HepG2 (cell line): ENCODE measurements around the gene TNS4. TPM values are rescaled to one million over a fixed set of nuclear protein-coding genes. Genes with fewer than 3 reads are reported as not detected.

ENCODE experiments used
- AGO2 ChIP-seq: fragments of 200-400 bp; formaldehyde crosslinking; optimal IDR thresholded peaks from 2 replicates; pipeline ENCODE3; 2017; ENCODE audit warnings: mild to moderate bottlenecking, low read depth, low read length, moderate library complexity
- ARID2 ChIP-seq: sonication (generic); formaldehyde crosslinking; IDR thresholded peaks from 2 replicates; pipeline ENCODE4 v1.8.1; 2022; ENCODE audit warnings: mild to moderate bottlenecking, missing genetic modification reagents, borderline replicate concordance
- BRD4 ChIP-seq: sonication (generic); formaldehyde crosslinking; IDR thresholded peaks from 2 replicates; pipeline ENCODE4 v1.4.0; 2020; ENCODE audit warnings: missing genetic modification reagents
- E2F5 ChIP-seq: sonication (generic); formaldehyde crosslinking; conservative IDR thresholded peaks from 2 replicates; pipeline ENCODE4 v1.4.0; 2020; ENCODE audit warnings: missing genetic modification reagents
- FOSL2 ChIP-seq: sonication (generic); formaldehyde crosslinking; IDR thresholded peaks from 2 replicates; pipeline ENCODE4 v1.4.0; 2020; ENCODE audit warnings: missing genetic modification reagents
- GATAD2A ChIP-seq: IDR thresholded peaks from 2 replicates; pipeline ENCODE4 v1.6.1; 2016
- GTF2F1 ChIP-seq: fragments of 150-350 bp; IDR thresholded peaks from 2 replicates; pipeline ENCODE4 v1.6.1; 2014; ENCODE audit warnings: low read length
- HNF1A ChIP-seq, 2 experiments: sonication (generic) in 1 of 2; formaldehyde crosslinking in 1 of 2; IDR thresholded peaks; 2 replicates each; pipeline versions ENCODE4 v1.4.0 to v1.6.1; 2016 to 2020; ENCODE audit warnings: borderline replicate concordance in 1 of 2, low read depth in 1 of 2, mild to moderate bottlenecking in 1 of 2, missing genetic modification reagents in 1 of 2
- IKZF5 ChIP-seq: IDR thresholded peaks from 2 replicates; pipeline ENCODE4 v1.6.1; 2018; ENCODE audit warnings: missing genetic modification reagents, mild to moderate bottlenecking, missing compliant biosample characterization
- KDM1A ChIP-seq: IDR thresholded peaks from 2 replicates; pipeline ENCODE4 v1.6.1; 2016; ENCODE audit warnings: missing compliant biosample characterization
- MLX ChIP-seq: IDR thresholded peaks from 2 replicates; pipeline ENCODE4 v1.6.1; 2016
- PAX8 ChIP-seq: sonication (generic); formaldehyde crosslinking; IDR thresholded peaks from 2 replicates; pipeline ENCODE4 v1.8.0; 2022; ENCODE audit warnings: mild to moderate bottlenecking, missing genetic modification reagents, borderline replicate concordance
- RAD21 ChIP-seq: fragments of 450-650 bp; formaldehyde crosslinking; IDR thresholded peaks from 2 replicates; pipeline ENCODE4 v1.5.0; 2020; ENCODE audit warnings: mild to moderate bottlenecking
- SMC3 ChIP-seq: IDR thresholded peaks from 2 replicates; pipeline ENCODE4 v1.6.1; 2011; ENCODE audit warnings: low read length, improper control_type of control experiment
- SOX6 ChIP-seq, 2 experiments: fragments of 450-650 bp in 1 of 2; sonication (generic) in 1 of 2; formaldehyde crosslinking in 1 of 2; IDR thresholded peaks; 2 replicates each; pipeline versions ENCODE4 v1.4.0 to v1.6.1; 2017 to 2020; ENCODE audit warnings: antibody characterized with exemption in 1 of 2, mild to moderate bottlenecking in 1 of 2, missing genetic modification reagents in 1 of 2
- SP4 ChIP-seq: sonication (generic); formaldehyde crosslinking; IDR thresholded peaks from 2 replicates; pipeline ENCODE4 v1.8.1; 2023; ENCODE audit warnings: mild to moderate bottlenecking, missing genetic modification reagents
- SP5 ChIP-seq: IDR thresholded peaks from 2 replicates; pipeline ENCODE4 v1.6.1; 2016; ENCODE audit warnings: low read depth, borderline replicate concordance
- TAF15 ChIP-seq: fragments of 200-400 bp; formaldehyde crosslinking; IDR thresholded peaks from one replicate; pipeline ENCODE4 v1.6.1; 2018; ENCODE audit warnings: mild to moderate bottlenecking, low read depth, low read length; ENCODE audit not compliant: poor library complexity, severe bottlenecking
- TCF7 ChIP-seq: sonication (generic); IDR thresholded peaks from 2 replicates; pipeline ENCODE4 v1.6.1; 2016; ENCODE audit warnings: antibody characterized with exemption, low read depth
- TOE1 ChIP-seq: sonication (generic); formaldehyde crosslinking; IDR thresholded peaks from 2 replicates; pipeline ENCODE4 v1.4.0; 2020; ENCODE audit warnings: mild to moderate bottlenecking, missing genetic modification reagents
- ZNF124 ChIP-seq: sonication (generic); formaldehyde crosslinking; IDR thresholded peaks from 2 replicates; pipeline ENCODE4 v1.4.0; 2020; ENCODE audit warnings: missing genetic modification reagents
- ZNF160 ChIP-seq: sonication (generic); formaldehyde crosslinking; IDR thresholded peaks from 2 replicates; pipeline ENCODE4 v1.8.0; 2022; ENCODE audit warnings: mild to moderate bottlenecking, inconsistent platforms, missing genetic modification reagents
- ZNF296 ChIP-seq: sonication (generic); formaldehyde crosslinking; conservative IDR thresholded peaks from 2 replicates; pipeline ENCODE4 v1.5.0; 2020; ENCODE audit warnings: mild to moderate bottlenecking, missing genetic modification reagents
- ZNF329 ChIP-seq: sonication (generic); formaldehyde crosslinking; IDR thresholded peaks from 2 replicates; pipeline ENCODE4 v1.9.0; 2021; ENCODE audit warnings: low read depth, mild to moderate bottlenecking, missing genetic modification reagents
- ZNF749 ChIP-seq: sonication (generic); formaldehyde crosslinking; IDR thresholded peaks from 2 replicates; pipeline ENCODE4 v1.8.0; 2022; ENCODE audit warnings: mild to moderate bottlenecking, missing genetic modification reagents, moderate library complexity, borderline replicate concordance
- ZNF790 ChIP-seq: sonication (generic); formaldehyde crosslinking; IDR thresholded peaks from 2 replicates; pipeline ENCODE4 v1.8.0; 2022; ENCODE audit warnings: missing genetic modification reagents, mild to moderate bottlenecking, borderline replicate concordance
- polyA plus RNA-seq, 8 experiments: library from polyadenylated mRNA; depleted of rRNA in 3 of 8; stranded (reverse) in 7 of 8; unstranded in 1 of 8; fragments of >200 nt; fragmentation: Illumina TruSeq in 4 of 8; extraction: Trizol in 4 of 8; gene quantifications; 2 replicates each; pipeline versions ENCODE4 v1.2.1 to v1.2.3, GENCODE V29; 2011 to 2016; ENCODE audit warnings: low read depth in 4 of 8, missing spikeins in 1 of 8, mixed read lengths in 1 of 8; ENCODE audit not compliant: insufficient read depth in 1 of 8
- total RNA-seq, 5 experiments: library from RNA; depleted of rRNA; stranded (reverse); fragments of >200 nt; fragmentation: Illumina TruSeq; extraction: Trizol; gene quantifications; 2 replicates each; pipeline ENCODE4 v1.2.3, GENCODE V29; 2016; ENCODE audit warnings: low read depth in 1 of 5

The TNS4 gene
- total and polyA plus RNA-seq, 2 of the 13 experiments (the other 11 are each of a cell fraction or from before 2014, with no cell fraction given): 0.58 to 2.1 TPM

- no peak for TF ChIP-seq E2F5 (CRISPR knock-in tag)
- no peak for TF ChIP-seq TOE1
- no peak for TF ChIP-seq BRD4
- no peak for TF ChIP-seq HNF1A (IDR thresholded peaks at IDR 0.05; ENCODE audit: low read depth)
- TF ChIP-seq HNF1A (CRISPR knock-in tag; IDR thresholded peaks at IDR 0.05; ENCODE audit: borderline replicate concordance): no peak
- no peak for TF ChIP-seq GTF2F1
- TF ChIP-seq IKZF5: peak; percentile 25; the same call in 1 of the 2 replicates
- no peak for TF ChIP-seq SOX6 (IDR thresholded peaks at IDR 0.05)
- peak; percentile 43 for TF ChIP-seq SOX6 (CRISPR knock-in tag; IDR thresholded peaks at IDR 0.05)
- no peak for TF ChIP-seq ZNF296
- peak; percentile 52; the same call in 1 of the 2 replicates for TF ChIP-seq GATAD2A (CRISPR knock-in tag)
- no peak for TF ChIP-seq TAF15
- no peak for TF ChIP-seq ZNF160 (CRISPR knock-in tag)
- TF ChIP-seq FOSL2 (CRISPR knock-in tag): no peak
- TF ChIP-seq TCF7: no peak
- TF ChIP-seq RAD21 (CRISPR knock-in tag): peak; percentile 30; the same call in 1 of the 2 replicates
- TF ChIP-seq SP4 (CRISPR knock-in tag): no peak
- no peak for TF ChIP-seq SP5
- TF ChIP-seq AGO2: no peak
- no peak for TF ChIP-seq ZNF749 (CRISPR knock-in tag)
- TF ChIP-seq ZNF790: no peak
- TF ChIP-seq MLX (CRISPR knock-in tag): 0 out of 2 replicates have a peak, but pooled peaks have one; percentile 39
- 0 out of 2 replicates have a peak, but pooled peaks have one; percentile 65 for TF ChIP-seq ZNF124 (CRISPR knock-in tag)
- no peak for TF ChIP-seq ZNF329
- no peak for TF ChIP-seq ARID2
- peak; percentile 61; the same call in 1 of the 2 replicates for TF ChIP-seq SMC3
- no peak for TF ChIP-seq KDM1A (CRISPR knock-in tag)
- TF ChIP-seq PAX8 (CRISPR knock-in tag): no peak
Observed at GRCh38 chr17:40450175-40450574, 51.2 kb downstream of the TNS4 start (continued).
